DND-41 (cell line): Measurements from ENCODE around the gene NAPA.

Source experiments
- ATAC-seq: fragments of 200-7000 bp; cut with Tn5 transposase; 3 replicates; pipeline ENCODE4 v1.9.1; 2021; ENCODE audit warnings: low read depth; ENCODE audit not compliant: insufficient read depth
- DNase-seq: peaks from one replicate; pipeline ENCODE4 v3.0.0-alpha.2; 2020
- H2AFZ ChIP-seq: 2 replicates; pipeline ENCODE4 v1.6.0; 2012; ENCODE audit warnings: low read depth, low read length
- H3K27ac ChIP-seq: 2 replicates; pipeline ENCODE4 v1.5.1; 2012; ENCODE audit warnings: low read length, inconsistent platforms
- H3K27me3 ChIP-seq: fragments of 200-600 bp; sonication (generic); 2 replicates; pipeline ENCODE4 v1.6.0; 2012; ENCODE audit warnings: low read length, mild to moderate bottlenecking, inconsistent platforms; ENCODE audit not compliant: insufficient read depth, poor library complexity
- H3K36me3 ChIP-seq: 2 replicates; pipeline ENCODE4 v1.5.1; 2012; ENCODE audit warnings: low read length, inconsistent platforms; ENCODE audit not compliant: insufficient read depth
- H3K4me1 ChIP-seq: 2 replicates; pipeline ENCODE4 v1.5.1; 2012; ENCODE audit warnings: mild to moderate bottlenecking, low read length; ENCODE audit not compliant: insufficient read depth
- H3K4me2 ChIP-seq: 2 replicates; pipeline ENCODE4 v1.6.0; 2012; ENCODE audit warnings: mild to moderate bottlenecking, moderate library complexity, low read length, inconsistent platforms; ENCODE audit not compliant: insufficient read depth
- H3K4me3 ChIP-seq, 2 experiments: fragments of 200-600 bp in 1 of 2; shearing (Covaris generic) in 1 of 2; 2 replicates each; pipeline ENCODE4 v1.5.1; 2012 to 2016; ENCODE audit warnings: inconsistent platforms in 2 of 2, low read length in 2 of 2, mild to moderate bottlenecking in 2 of 2, low read depth in 1 of 2, moderate library complexity in 1 of 2
- H3K79me2 ChIP-seq: 2 replicates; pipeline ENCODE4 v1.6.0; 2012; ENCODE audit warnings: low read length, inconsistent platforms; ENCODE audit not compliant: insufficient read depth
- H3K9ac ChIP-seq: 2 replicates; pipeline ENCODE4 v1.6.0; 2012; ENCODE audit warnings: low read depth, mild to moderate bottlenecking, inconsistent platforms, low read length, moderate library complexity
- H3K9me3 ChIP-seq: 2 replicates; pipeline ENCODE4 v1.5.1; 2012; ENCODE audit warnings: low read length, moderate library complexity, mild to moderate bottlenecking, inconsistent platforms; ENCODE audit not compliant: insufficient read depth, severe bottlenecking
- H4K20me1 ChIP-seq: 2 replicates; pipeline ENCODE4 v1.6.0; 2012; ENCODE audit warnings: low read length; ENCODE audit not compliant: insufficient read depth
- EZH2 ChIP-seq: IDR thresholded peaks from 3 replicates; pipeline ENCODE4 v1.6.1; 2012; ENCODE audit warnings: borderline replicate concordance, low read depth, mild to moderate bottlenecking, moderate library complexity, low read length, inconsistent platforms; ENCODE audit not compliant: severe bottlenecking
- TF ChIP-seq, protein P1 (sequence below): IDR thresholded peaks from 2 replicates; pipeline ENCODE4 v1.5.1; 2012; ENCODE audit warnings: borderline replicate concordance, low read length, moderate library complexity, mild to moderate bottlenecking; ENCODE audit not compliant: poor library complexity, severe bottlenecking; ENCODE audit errors: extremely low read depth

Gene NAPA

DNA sequence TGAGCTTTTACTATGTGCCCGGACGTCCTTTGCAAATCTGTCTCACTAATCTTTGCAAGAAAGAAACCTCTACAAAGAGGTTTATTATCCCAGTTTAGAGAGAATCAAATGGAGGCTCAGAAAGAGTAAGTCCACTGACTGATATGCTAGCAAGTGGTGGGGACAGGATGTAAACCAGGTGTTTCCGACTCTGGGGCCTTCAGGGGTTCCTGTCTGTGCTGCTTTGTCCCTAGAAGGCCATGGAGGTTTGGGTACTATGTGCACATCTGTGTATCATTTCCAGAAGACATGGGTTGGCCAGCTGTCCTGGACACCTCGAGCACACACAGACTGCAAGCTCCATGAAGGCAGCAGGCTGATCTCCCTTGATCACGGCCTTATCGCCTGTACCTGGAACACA lies 29.7 kb downstream of the NAPA start:
- Histone ChIP-seq H3K36me3 (peaks cover 31% of the 10 kb centered on the region), H3K4me3 (peak overlapping the region; percentile 47 to 67; a peak in 3 of 4 replicates), H3K27me3 (no peaks in the 10 kb centered on the region), H4K20me1 (no peaks in the 10 kb centered on the region), H3K27ac (peak overlapping the region; percentile 88), H3K9me3 (no peaks in the 10 kb centered on the region), H2AFZ (peak overlapping the region; percentile 89; the same call in 1 of the 2 replicates), H3K79me2 (peaks cover 7% of the 10 kb centered on the region; the same call in 1 of the 2 replicates), H3K4me2 (peak overlapping the region; percentile 65), H3K9ac (peak overlapping the region; percentile 69), H3K4me1 (peaks cover 32% of the 10 kb centered on the region)
- DNase-seq, result peak; percentile 28
- ATAC-seq, result no peak
- TF ChIP-seq EZH2, result no peak
- TF ChIP-seq, protein P1, sequence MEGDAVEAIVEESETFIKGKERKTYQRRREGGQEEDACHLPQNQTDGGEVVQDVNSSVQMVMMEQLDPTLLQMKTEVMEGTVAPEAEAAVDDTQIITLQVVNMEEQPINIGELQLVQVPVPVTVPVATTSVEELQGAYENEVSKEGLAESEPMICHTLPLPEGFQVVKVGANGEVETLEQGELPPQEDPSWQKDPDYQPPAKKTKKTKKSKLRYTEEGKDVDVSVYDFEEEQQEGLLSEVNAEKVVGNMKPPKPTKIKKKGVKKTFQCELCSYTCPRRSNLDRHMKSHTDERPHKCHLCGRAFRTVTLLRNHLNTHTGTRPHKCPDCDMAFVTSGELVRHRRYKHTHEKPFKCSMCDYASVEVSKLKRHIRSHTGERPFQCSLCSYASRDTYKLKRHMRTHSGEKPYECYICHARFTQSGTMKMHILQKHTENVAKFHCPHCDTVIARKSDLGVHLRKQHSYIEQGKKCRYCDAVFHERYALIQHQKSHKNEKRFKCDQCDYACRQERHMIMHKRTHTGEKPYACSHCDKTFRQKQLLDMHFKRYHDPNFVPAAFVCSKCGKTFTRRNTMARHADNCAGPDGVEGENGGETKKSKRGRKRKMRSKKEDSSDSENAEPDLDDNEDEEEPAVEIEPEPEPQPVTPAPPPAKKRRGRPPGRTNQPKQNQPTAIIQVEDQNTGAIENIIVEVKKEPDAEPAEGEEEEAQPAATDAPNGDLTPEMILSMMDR, result no peak

GRCh38 chr19:47483800-47484690 lies 30.8 kb downstream of the NAPA start, which contains the start of gene KPTN:
Gene KPTN, minus strand, starts transcription at chr19:47484219. Its CDS starts 59 bp downstream, at chr19:47484160.
- peak within 1 kb of the TSS; percentile 89 for H2AFZ ChIP-seq
- peaks cover 32% of the 10 kb centered on the region for H3K4me1 ChIP-seq
- H3K36me3 ChIP-seq, result peaks cover 19% of the 10 kb centered on the region
- TF ChIP-seq, protein P1, result peak; percentile 100
- no peak for TF ChIP-seq EZH2
- H3K4me3 ChIP-seq, result peak within 1 kb of the TSS; percentile 47 to 67
- no peaks in the 10 kb centered on the region for H3K27me3 ChIP-seq
- H3K79me2 ChIP-seq, result peaks cover 7% of the 10 kb centered on the region; the same call in 1 of the 2 replicates
- ATAC-seq (peak; percentile 79), DNase-seq (peak; percentile 90)
- H3K27ac ChIP-seq, result peak within 1 kb of the TSS; percentile 88
- no peaks in the 10 kb centered on the region for H4K20me1 ChIP-seq
- peak within 1 kb of the TSS; percentile 69 for H3K9ac ChIP-seq
- peak within 1 kb of the TSS; percentile 65 for H3K4me2 ChIP-seq
- no peaks in the 10 kb centered on the region for H3K9me3 ChIP-seq

- ATAC-seq (no peak), DNase-seq (no peak)
- H3K27ac ChIP-seq, result peak overlapping the region; percentile 88; the same call in 1 of the 2 replicates
- H3K4me1 ChIP-seq, result peaks cover 32% of the 10 kb centered on the region
- no peak for TF ChIP-seq EZH2
- TF ChIP-seq, protein P1, result no peak
- H4K20me1 ChIP-seq, result no peaks in the 10 kb centered on the region
- peaks cover 14% of the 10 kb centered on the region for H3K36me3 ChIP-seq
- peak overlapping the region; percentile 69 for H3K9ac ChIP-seq
- peaks cover 7% of the 10 kb centered on the region; the same call in 1 of the 2 replicates for H3K79me2 ChIP-seq
- peak overlapping the region; percentile 89 for H2AFZ ChIP-seq
- H3K27me3 ChIP-seq, result no peaks in the 10 kb centered on the region
- peak overlapping the region; percentile 65 for H3K4me2 ChIP-seq
- peak overlapping the region in 1 of 2 experiments; percentile 67; a peak in 3 of 4 replicates for H3K4me3 ChIP-seq
- no peaks in the 10 kb centered on the region for H3K9me3 ChIP-seq
These were observed 31.7 kb downstream of the NAPA start for GRCh38 chr19:47483200-47483599.
